ENCODE results near the gene OTUD5.
A peak's percentile ranks its signal among the peaks of the same experiment; 100 is the strongest.
"Not testable (repeated sequence)": the region's sequence is repeated elsewhere in the genome, so short reads cannot be mapped to it uniquely, and the experiment has no call there.

Gene OTUD5

DNA sequence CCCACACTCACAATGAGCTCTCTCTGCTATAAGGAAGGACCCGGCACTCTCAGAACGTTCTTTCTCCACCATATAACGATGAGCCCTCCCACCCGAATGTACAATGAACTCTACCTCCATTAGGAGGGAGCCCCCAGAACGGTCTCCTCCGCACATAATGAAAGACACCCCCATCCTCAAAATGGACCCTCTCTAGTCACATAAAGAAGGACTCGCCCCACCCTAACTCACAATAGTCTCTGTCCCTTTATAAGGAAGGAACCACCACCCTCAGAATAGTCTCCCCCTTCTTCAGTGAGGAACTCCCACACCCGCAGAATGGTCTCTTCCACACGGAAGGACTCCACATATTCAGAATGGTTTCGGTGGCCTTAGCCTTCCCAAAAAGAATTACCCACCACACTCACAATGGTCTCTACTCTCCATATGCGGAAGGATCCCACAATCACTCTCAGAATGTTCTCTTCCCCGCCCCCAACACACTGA is 46.4 kb downstream of the OTUD5 start:
- no peak for FAIRE-seq

DNA sequence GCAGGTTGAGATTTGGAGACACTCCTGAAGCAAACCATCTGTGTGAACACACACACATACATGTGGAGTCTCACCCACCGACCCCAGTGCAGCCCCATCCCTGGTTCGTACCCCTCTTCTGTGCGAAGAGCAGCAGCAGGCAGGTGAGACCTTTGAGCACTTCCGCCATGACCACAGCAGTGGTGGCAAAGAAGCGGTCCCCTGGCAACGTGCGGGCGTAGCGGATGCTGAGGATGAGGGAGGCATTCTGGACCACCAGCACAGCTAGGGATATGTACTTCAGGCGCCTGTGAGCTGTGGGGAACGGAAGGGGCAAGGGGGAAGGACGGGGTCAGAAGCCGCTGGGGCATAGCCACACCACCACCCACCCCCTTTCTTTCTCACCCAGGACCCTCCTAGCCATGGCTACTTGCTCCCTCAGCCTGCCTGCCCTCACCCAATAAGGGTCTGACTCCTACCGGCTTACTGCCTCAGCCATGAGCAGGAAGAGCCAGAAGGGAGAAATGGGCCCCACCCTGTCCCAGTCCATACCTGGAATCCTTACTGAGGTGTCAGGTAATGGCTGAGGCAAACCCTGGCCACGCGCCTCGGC is 47.6 kb downstream of the OTUD5 start:
- no peak for FAIRE-seq

DNA sequence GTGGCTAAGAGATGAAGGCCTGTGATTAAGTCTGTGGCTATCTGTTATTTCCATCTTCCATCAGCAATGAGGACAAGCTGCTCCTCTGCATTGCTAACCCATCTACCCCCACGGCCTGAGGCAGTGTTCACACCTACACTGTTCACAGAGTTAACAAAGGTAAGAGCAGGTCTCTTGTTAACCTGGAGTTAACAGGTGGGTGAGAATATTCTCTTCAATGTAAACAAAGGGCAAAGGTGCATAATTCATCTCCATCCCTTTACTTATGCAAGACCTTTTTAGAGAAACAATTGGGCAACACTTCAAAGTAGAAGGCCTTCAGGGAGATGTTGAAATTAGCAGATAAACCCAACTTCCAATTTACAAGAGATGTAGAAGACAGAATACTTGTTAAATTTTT is 48.8 kb downstream of the OTUD5 start:
- FAIRE-seq, result no peak

DNA sequence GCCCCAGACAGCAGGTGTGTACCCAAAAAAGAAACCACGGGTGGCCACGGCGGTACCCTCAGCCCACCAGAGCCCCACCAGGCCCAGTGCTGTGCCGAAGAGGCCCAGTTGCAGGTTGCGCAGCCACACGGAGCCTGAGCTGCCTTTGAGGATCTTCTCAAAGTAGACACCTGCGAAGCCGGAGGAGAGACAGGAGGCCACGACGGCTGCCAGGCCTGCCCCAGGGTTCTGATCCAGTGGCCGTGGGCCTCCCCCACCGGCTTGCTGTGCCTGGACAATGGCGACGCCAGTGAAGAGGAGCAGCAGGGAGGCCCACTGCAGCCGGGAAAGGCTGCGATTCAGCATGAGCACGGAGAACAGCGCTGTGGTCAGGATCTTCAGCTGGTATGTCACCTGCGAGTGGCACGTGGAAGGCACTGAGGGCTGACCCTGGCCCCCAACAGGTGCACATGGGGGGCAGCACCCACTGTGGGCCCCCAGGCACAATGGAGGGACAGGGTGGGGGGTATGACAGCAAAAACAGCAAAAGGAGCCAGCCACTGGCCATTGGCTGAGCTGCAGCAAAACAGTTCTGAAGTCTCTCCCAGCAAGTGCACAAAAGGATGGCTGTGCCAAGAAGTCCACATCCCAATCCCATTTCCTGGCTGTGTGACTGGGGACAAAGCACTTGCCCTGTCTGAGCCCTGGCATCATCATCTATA is 52.2 kb downstream of the OTUD5 start:
- FAIRE-seq, result no peak

DNA sequence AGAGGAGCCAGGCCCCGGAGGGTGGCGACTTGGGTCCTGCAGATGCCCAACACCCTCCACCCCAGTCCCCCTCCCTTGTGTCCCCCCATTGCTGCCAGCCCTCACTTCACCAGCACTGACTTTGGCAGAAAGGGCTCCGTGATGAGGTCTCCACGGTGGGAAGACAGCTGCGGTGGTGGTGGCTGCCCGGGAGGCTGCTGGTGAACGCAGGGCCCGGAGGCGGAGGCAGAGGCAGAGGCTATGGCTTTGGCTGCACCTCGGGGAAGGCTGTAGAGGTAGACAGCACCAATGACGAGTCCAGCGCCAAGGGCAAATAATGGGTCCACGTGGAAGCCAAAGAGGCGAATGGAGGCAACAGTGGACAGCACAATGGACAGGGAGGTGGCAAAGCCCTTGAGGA is 52.8 kb downstream of the OTUD5 start:
- FAIRE-seq, result no peak

DNA sequence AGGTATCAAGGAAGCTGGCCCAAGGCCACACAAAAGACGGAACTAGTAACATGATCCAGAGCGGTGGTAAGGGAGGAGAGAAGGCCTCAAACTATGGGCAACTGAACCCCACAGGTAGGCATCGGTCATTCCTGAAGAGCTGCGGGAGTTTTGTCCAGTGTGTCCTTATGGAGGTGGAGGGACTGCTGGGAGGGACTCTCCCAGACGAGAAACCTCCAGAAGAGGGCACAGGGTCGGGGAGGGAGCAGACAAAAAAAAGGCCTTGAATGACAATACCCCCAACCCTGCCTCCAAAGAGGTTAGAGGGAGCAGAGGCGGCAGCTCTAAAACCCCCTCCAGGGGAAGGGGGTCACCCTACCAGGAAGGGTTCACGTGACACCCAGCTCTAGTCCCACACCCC is 53.2 kb downstream of the OTUD5 start:
- no peak for FAIRE-seq

DNA sequence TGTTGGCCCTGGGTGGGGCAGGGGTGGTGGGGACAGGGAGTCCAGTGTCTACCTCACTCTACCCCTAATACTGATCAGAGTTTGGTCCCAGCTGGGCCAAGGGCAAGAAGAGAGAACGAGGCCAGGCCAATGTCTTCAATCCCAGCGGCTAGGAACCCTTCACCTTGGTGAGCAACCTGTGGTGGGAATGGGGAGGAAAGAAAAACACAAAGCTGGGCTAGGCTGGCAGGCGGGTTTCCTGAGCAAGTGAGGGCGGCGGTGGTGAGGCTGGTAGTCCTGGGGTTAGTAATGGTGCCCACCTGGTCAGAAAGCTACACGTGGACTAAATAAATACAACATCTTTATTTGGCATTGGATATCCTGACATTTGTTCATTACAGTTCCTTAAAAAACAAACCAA is 54.1 kb downstream of the OTUD5 start:
- FAIRE-seq, result no peak

DNA sequence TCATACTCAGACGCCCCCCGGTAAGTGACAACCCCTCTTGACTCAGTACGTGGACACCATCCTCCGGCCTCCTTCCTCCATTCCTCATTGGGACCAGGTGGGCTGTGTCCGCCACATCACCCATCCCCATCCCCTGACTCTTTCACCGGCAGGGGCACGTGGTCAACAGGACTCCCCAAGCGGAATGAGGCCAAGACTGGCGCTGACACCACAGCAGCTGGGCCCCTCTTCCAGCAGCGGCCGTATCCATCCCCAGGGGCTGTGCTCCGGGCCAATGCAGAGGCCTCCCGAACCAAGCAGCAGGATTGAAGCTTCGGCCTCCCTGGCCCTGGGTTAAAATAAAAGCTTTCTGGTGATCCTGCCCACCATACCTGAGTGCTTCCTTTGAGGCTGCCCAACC is 54.6 kb downstream of the OTUD5 start:
- no peak for FAIRE-seq

DNA sequence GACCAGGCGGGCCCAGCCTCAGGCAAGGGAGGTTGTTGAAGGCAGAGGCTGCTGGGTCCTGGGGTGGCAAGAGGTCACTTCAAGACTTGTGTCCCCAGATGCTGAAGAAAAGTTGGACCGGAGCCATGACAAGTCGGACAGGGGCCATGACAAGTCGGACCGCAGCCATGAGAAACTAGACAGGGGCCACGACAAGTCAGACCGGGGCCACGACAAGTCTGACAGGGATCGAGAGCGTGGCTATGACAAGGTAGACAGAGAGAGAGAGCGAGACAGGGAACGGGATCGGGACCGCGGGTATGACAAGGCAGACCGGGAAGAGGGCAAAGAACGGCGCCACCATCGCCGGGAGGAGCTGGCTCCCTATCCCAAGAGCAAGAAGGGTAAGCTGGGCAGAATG is 55.3 kb downstream of the OTUD5 start:
- FAIRE-seq, result no peak

DNA sequence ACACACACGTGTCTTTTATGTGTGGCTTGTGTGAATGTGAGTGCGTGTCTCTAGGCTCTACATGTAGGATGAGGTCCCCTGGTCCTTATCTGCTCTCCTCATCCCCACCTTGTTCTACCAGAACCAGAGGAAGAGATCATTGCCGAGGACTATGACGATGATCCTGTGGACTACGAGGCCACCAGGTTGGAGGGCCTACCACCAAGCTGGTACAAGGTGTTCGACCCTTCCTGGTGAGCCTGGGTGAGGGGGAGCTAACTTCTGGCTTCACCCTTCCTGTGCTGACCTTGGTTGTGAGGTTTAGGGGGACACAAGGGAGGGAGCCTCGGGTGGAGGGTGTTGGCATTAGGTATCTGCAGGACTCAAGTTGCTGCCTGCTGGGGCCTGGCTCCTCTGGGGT is 56.3 kb downstream of the OTUD5 start:
- no peak for FAIRE-seq

DNA sequence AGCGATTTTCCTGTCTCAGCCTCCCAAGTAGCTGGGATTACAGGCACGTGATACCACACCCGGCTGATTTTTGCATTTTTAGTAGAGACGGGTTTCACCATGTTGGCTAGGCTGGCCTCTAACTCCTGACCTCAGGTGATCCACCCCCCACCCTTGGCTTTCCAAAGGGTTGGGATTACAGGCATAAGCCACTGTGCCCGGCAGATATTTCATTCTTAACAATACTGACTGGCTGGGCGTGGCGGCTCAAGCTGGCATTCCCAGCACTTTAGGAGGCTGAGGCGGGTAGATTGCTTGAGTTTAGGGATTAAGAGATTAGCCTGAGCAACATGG is 58.4 kb downstream of the OTUD5 start:
- no peak for FAIRE-seq

DNA sequence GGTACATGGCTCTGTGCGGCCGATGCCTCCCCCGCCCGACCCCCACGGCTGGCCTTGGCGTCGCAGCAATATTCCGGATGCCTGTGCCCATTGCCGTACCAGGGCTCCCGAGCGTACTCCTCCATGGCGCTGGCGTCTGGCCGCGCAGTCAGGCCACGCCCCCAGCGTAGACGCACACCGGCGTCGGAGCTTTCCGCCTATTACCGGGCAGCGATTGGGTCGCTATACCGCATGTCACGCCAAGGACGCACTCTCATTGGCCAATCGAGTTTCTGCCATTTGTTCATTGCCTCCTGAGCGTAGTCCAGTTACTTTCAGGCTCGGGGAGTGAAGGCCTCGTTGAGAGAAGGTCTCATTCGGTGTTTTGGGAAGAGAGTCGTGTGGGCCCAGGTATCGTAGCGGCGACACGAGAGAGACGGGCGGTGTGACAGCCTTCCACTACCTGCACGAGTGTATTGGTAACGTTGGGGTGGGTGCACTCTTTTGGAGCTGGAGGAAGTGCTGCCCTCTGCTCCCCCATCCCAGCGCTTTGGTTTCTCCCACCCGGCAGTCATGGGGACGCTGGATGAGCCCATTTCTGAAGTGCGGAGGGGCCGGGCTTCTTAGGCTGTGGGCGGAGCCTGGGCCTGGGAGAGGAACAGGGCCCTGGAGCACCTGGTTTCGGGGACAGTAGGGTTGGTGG is 59.6 kb downstream of the OTUD5 start, which contains the start of the genes PQBP1 and TIMM17B:
PQBP1 (plus strand) TSS at position 306 of the 682 bp plus-strand sequence. CDS start 580 bp downstream, outside the sequence.
TIMM17B (minus strand) TSS at position 144 of the 682 bp plus-strand sequence; CDS start at position 125, 19 bp downstream.
- FAIRE-seq, result peak; percentile 91

DNA sequence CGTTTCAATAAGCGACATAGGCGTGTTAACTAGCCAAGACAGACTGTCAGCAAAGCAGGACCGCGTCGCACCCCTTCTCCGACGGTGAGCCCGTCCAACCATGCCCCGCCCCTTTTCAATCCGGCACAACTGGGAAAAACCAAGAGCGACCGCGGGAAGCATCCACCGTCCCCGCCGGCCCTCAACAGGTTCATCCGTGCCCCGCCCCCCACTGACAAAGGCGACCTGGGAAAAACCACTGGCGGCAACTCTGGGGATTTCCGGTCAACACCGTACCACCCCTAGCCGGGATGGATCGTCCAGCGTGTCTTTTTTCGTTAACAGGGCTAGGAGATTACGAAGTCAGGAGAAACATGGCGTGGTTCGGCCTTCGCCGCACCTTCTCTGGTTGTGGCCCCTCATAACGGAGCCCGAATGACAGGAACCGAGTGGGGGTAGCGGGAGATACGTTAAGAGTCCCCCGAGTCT is 60.2 kb downstream of the OTUD5 start:
- no peak for FAIRE-seq

DNA sequence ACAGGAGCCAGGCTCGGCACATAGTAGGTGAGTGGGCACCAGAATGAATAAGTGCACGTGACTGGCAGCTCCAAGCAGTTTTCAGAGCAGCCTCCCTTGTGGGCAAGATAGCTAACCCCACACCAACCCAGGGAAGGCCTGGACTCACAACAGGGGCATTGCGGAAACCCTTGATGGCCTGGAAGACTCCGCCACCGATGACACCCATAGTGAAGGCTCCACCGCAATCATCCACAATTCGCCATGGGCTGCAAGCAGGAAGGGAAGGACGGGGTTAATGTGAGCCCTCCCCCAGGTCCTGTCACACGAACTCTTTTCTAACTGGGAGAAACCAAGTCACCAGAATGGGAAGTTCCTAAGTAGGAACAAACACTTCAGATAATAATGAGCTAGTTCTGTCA is 60.8 kb downstream of the OTUD5 start:
- FAIRE-seq, result no peak

DNA sequence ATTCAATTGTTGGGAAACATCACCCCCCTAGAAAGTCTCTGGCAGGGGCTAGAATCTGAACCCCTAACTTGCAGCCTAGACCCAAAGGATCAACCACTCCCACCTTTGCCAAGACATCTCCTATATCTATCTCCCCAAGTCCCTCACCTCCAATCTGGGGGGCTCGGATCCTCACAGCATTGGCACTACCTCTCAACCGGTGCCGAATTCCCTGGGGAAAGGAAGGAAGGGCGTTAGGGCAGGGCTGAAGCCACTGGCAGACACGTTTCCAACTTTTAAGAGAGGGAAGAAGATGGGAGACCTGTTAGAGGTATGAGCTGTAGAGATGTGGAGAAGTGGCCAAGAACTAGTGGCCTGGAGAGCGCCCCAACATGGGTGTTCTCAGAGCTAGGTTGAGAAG is 62.5 kb downstream of the OTUD5 start:
- no peak for FAIRE-seq

DNA sequence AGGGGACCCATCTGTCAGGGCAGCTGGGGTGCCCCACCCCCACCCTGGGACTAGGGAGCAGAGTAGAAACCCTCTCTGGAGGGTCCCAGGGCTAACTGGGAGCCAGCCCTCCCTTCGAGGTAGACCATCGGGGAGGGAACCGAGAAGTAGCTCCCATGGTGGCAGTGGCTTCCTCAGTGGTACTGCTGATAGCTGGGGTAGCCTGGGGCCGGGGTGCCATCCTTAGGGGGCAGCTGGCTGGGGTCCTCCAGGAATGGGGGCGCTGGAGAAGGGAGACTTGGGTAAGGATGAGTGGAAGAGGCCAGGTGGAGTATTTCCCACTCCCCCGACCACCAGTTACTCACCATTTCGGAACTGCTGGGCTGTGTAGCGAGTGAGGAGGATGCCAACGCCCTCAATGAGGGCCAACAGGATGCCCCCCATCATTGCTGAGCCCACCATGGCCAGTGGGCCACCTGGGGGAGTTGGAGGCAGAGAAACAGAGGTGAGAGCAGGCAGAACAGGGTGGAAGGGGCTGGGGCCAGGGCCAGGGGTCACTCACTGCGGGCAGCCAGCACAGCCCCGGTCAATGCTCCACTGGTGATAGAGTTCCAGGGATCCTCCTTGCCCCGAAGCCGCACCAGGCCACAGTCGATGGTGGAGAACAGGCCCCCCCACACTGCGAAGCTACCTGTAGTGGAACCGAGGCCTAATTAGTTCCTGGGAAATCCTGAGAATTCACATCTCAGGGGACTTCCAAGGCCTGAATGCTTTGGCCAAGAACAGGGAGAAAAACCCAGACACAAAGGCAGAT is 63.7 kb downstream of the OTUD5 start:
- FAIRE-seq, result no peak

DNA sequence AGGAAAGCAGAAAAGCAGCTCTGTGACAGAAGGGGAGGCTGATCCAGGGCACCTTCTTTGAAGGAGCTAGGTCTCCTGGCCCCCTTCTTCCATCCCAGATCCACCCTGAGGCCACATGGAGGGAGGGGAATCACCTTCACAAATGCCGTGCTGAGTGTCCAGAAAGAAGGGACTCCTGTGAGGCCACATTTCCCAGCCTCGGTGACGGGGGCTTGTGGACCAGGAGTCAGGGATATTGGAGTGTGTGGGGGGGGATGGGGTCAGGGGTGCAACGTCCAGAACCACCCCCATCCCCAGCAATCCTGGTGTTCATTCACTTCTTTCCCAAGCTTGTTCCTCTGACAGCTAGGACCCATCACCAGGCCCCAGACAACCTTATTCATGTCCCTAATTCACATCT is 64.5 kb downstream of the OTUD5 start:
- FAIRE-seq, result no peak

DNA sequence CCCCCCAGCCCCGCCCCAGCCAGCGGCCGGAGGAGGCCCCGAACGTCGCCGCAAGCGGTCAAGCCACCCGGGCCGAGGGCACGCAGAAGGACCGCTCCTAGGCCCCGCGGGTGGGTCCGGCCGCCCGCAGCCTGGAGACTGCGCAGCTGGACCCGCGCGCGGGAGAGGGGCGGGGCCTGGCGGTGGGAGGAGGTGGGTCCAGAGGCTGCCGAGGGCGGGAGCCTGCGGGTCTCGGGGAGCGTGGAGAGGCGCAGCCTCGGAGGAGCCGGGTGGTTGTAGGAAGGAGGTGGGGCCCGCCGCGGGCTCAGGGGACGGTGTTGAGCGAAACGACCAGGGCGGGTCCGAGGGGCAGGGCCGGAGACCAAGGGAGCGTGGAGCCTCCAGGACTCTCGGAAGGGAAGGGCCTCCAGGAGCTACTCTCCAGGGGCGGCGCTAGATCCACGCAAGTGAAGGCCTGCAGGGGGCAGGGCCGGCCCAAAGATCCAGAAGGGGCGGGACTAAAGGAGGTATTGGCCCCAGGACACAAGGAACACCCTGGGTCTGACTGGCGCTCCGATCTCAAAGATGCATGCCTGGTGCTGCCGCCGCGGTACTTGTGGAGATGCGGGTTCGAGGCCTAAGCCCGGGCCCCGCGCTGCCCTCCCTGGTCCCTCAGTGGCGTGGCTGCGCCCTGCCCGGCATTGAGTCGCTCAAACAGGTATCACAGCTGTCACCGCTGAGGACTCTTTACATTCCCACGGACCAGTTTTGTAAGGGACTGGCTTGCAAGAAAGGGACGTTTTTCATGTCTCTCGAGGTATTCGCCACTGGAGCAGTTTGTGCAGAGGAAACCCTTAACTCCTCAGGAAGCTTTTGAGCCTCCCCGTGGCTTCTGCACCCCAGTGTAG is 65.8 kb downstream of the OTUD5 start:
- no peak for FAIRE-seq

DNA sequence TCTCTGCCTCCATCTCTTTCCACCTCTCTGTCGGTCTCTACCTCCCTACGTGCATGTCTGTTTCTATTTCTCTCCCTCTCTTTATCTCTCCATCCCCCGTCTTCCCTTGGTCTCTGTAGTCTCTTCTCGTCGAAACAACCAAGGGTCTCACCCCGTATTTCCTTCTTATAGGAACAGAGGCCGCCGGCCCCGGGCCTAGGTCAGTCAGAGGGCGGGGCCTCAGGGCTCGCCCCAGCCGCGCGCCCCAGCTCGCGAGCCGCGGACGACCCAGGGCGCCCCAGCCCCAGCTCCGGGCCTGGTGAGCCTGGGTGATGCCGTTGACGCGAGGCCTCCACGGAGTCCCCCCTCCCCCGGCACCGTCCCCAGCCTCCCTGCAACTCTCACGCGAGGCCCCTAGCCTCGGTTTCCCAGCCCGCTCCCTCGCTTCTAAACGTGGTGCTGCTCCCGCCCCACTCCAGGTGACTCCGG is 66.4 kb downstream of the OTUD5 start:
- FAIRE-seq, result no peak

DNA sequence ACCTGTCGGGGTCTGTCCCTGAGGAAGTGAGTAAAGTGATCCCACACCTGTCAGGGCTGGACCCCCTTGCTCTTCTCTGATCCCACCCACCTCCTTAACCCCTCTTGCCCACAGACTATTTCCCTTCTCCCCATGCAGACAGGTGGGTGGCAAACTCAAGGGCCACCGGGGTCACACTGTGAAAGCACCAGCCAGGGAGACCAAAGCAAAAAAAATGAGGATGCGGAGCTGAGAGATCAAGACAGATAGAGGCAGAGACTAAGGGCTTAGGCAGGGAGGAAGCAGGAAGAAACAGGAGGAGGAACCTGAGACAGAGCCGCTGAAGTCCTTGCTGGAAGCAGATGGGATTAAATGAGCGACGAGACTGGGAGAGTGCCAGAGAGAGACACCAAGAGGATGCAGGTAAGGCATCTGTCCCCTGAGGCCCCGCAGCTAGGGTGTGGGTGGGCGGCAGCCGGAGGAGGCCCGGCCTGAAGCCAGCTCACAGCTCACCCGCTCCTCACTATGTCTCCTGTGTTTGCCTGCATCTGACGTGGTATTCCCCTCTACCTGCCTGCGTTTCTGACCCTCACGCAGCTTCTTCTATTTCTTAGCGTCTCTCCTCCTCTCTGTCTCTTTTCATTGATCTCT is 67.0 kb downstream of the OTUD5 start:
- FAIRE-seq, result no peak

DNA sequence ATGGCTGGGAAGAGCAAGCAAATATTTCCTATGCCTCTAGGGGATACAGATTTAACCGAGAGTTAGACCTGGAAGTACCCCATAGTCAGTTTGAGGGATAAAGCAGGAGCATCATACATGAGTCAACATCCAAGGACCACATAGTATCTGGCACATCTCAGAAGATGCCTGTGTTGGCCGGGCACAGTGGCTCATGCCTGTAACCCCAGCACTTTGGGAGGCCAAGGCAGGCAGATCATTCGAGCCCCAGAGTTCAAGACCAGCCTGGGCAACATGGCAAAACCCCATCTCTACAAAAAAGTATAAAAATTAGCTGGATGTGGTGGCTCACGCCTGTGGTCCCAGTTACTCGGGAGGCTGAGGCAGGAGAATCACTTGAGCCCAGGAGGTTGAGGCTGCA is 70.8 kb downstream of the OTUD5 start:
- not testable (repeated sequence) for FAIRE-seq

DNA sequence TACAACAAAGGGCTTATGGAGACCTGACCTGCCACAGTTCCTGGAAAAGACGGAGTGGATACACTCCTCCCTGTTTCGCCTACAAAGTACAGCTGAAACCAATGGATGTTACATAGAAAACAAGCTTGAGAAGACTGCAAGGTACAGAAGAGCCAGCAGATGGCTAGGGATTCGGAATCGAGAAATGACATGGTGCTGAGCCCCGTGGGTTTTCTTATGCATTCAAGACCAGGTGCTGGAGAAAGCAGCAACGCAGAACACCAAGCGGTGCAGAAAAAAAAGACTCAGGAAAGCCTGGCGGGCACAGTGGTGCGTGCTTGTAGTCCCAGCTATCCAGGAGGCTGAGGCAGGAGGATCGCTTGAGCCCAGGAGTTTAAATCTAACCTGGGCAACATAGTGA is 73.7 kb downstream of the OTUD5 start:
- no peak for FAIRE-seq

All from A204.1 (cell line).